B cell (primary cell): Measurements from ENCODE around the gene HPS5. TPM values are rescaled to one million over a fixed set of nuclear protein-coding genes. Genes with fewer than 3 reads are reported as not detected.
"Not testable (repeated sequence)": the region's sequence is repeated elsewhere in the genome, so short reads cannot be mapped to it uniquely, and the experiment has no call there.

Source experiments
- ATAC-seq: fragments of 200-7000 bp; cut with Tn5 transposase; one replicate; pipeline ENCODE4 v1.10.0; 2021; ENCODE audit warnings: low read depth, mild to moderate bottlenecking, moderate number of reproducible peaks, moderate library complexity
- CTCF ChIA-PET: fragments of 350-600 bp; sonication (Branson Sonifier 250); formaldehyde crosslinking; loops from one replicate; lab custom pipeline; 2021; ENCODE audit warnings: antibody characterized with exemption, inconsistent platforms; lab: Charles Lee
- POLR2A ChIA-PET: fragments of 350-600 bp; sonication (Branson Sonifier 250); formaldehyde crosslinking; loops from one replicate; lab custom pipeline; 2021; ENCODE audit warnings: antibody characterized with exemption; lab: Charles Lee
- DNase-seq: peaks from one replicate; pipeline ENCODE4 v3.0.0; 2013
- H2AFZ ChIP-seq: 2 replicates; pipeline ENCODE4 v1.6.1; 2012; ENCODE audit warnings: mild to moderate bottlenecking, low read depth, low read length; ENCODE audit not compliant: insufficient read depth, poor library complexity, severe bottlenecking
- H3K27ac ChIP-seq, 2 donors: 1 replicate in 1 of 2; 2 replicates in 1 of 2; pipeline ENCODE4 v1.5.1; 2012 to 2013; ENCODE audit warnings: low read length in 2 of 2, mild to moderate bottlenecking in 2 of 2, moderate library complexity in 1 of 2
- H3K27me3 ChIP-seq, 4 experiments: fragments of 200-600 bp in 1 of 4; sonication (generic) in 1 of 4; replicated peaks in 1 of 4; 1 replicate in 2 of 4; 2 replicates in 2 of 4; pipeline versions ENCODE4 v1.6.1 to v1.7.0; 2013 to 2016; ENCODE audit warnings: low read length in 3 of 4, mild to moderate bottlenecking in 2 of 4, mixed read lengths in 1 of 4, moderate library complexity in 1 of 4; ENCODE audit not compliant: insufficient read depth in 4 of 4, control insufficient read depth in 3 of 4; ENCODE audit errors: control extremely low read depth in 1 of 4
- H3K36me3 ChIP-seq, 2 experiments: replicated peaks in 1 of 2; 1 replicate in 1 of 2; 2 replicates in 1 of 2; pipeline versions ENCODE4 v1.6.1 to v1.7.1; 2013; ENCODE audit warnings: low read length in 1 of 2; ENCODE audit not compliant: insufficient read depth in 2 of 2, control insufficient read depth in 1 of 2; ENCODE audit errors: control extremely low read depth in 1 of 2, extremely low read depth in 1 of 2
- H3K4me1 ChIP-seq, 2 donors: fragments of 200-600 bp in 1 of 2; sonication (generic) in 1 of 2; 1 replicate in 1 of 2; 2 replicates in 1 of 2; pipeline versions ENCODE4 v1.5.1 to v1.6.1; 2013 to 2017; ENCODE audit warnings: low read length in 2 of 2; ENCODE audit not compliant: control insufficient read depth in 2 of 2, insufficient read depth in 2 of 2
- H3K4me2 ChIP-seq: replicated peaks from 2 replicates; pipeline ENCODE3; 2012; ENCODE audit warnings: mild to moderate bottlenecking, low read depth, low read length; ENCODE audit not compliant: poor library complexity, severe bottlenecking
- H3K4me3 ChIP-seq, 5 experiments: fragments of 200-600 bp in 1 of 5; sonication (generic) in 1 of 5; 1 replicate in 3 of 5; 2 replicates in 2 of 5; pipeline versions ENCODE4 v1.5.1 to v1.7.0; 2011 to 2016; ENCODE audit warnings: low read length in 4 of 5, mild to moderate bottlenecking in 4 of 5, low read depth in 2 of 5, control low read depth in 1 of 5, moderate library complexity in 1 of 5; ENCODE audit not compliant: insufficient read depth in 1 of 5; ENCODE audit errors: control extremely low read depth in 1 of 5, extremely low read depth in 1 of 5
- H3K79me2 ChIP-seq: fragments of 200-600 bp; sonication (generic); one replicate; pipeline ENCODE4 v1.6.0; 2016; ENCODE audit warnings: low read length; ENCODE audit not compliant: control insufficient read depth, insufficient read depth
- H3K9ac ChIP-seq: fragments of 200-600 bp; sonication (generic); 2 replicates; pipeline ENCODE4 v1.6.1; 2017; ENCODE audit warnings: mild to moderate bottlenecking, low read length, moderate library complexity
- H3K9me3 ChIP-seq, 3 donors: one replicate each; pipeline versions ENCODE4 v1.6.1 to v1.7.1; 2013; ENCODE audit warnings: low read length in 2 of 3; ENCODE audit not compliant: control insufficient read depth in 2 of 3, insufficient read depth in 1 of 3; ENCODE audit errors: control extremely low read depth in 1 of 3
- H4K20me1 ChIP-seq: 2 replicates; pipeline ENCODE4 v1.6.0; 2012; ENCODE audit warnings: mild to moderate bottlenecking, low read length; ENCODE audit not compliant: insufficient read depth, control insufficient read depth, poor library complexity, severe bottlenecking
- H3K27ac Mint-ChIP-seq: one replicate; pipeline ENCODE4 v1.8.0; 2021; ENCODE audit warnings: mixed read lengths
- H3K27me3 Mint-ChIP-seq: one replicate; pipeline ENCODE4 v1.8.0; 2021; ENCODE audit warnings: mixed read lengths
- H3K4me1 Mint-ChIP-seq: one replicate; pipeline ENCODE4 v1.8.0; 2021; ENCODE audit warnings: mixed read lengths
- H3K4me3 Mint-ChIP-seq: one replicate; pipeline ENCODE4 v1.8.0; 2021; ENCODE audit warnings: mixed read lengths
- H3K9me3 Mint-ChIP-seq: one replicate; pipeline ENCODE4 v1.8.0; 2022; ENCODE audit warnings: mixed read lengths; ENCODE audit not compliant: insufficient read depth
- EZH2 ChIP-seq: IDR thresholded peaks from 2 replicates; pipeline ENCODE4 v1.6.1; 2012; ENCODE audit warnings: borderline replicate concordance, low read depth, mild to moderate bottlenecking, moderate library complexity, low read length; ENCODE audit not compliant: insufficient read depth, poor library complexity, severe bottlenecking
- WGBS: methylation state at CpG from one replicate; pipeline ENCODE4 v1.1.5; 2013; ENCODE audit warnings: missing lambda C conversion rate; ENCODE audit not compliant: insufficient coverage; 5-methylcytosine and 5-hydroxymethylcytosine counted together
- intact Hi-C: fragments of 100-400 bp; cut with micrococcal nuclease; formaldehyde crosslinking; loops from one replicate; pipeline ENCODE4 v1.10.0; 2022
- polyA plus RNA-seq: library from polyadenylated mRNA; depleted of rRNA; stranded (reverse); fragments of >200 nt; gene quantifications from 2 replicates; pipeline ENCODE4 v1.2.3, GENCODE V29; 2012
- total RNA-seq, 2 donors: library from RNA; stranded (reverse); fragments of 120-200 nt in 1 of 2; gene quantifications; 1 replicate in 1 of 2; 2 replicates in 1 of 2; pipeline versions ENCODE4 v1.2.3 to v1.2.4, GENCODE V29; 2013 to 2022
- TF ChIP-seq, protein P1 (sequence below): fragments of 200-600 bp; IDR thresholded peaks from one replicate; pipeline ENCODE4 v1.8.0; 2022; ENCODE audit warnings: antibody characterized with exemption, mild to moderate bottlenecking

HPS5 gene
- total and polyA plus RNA-seq, 2 donors (not counting 1 experiment from before 2014, with no cell fraction given) = 15.2 to 31.3 TPM

DNA sequence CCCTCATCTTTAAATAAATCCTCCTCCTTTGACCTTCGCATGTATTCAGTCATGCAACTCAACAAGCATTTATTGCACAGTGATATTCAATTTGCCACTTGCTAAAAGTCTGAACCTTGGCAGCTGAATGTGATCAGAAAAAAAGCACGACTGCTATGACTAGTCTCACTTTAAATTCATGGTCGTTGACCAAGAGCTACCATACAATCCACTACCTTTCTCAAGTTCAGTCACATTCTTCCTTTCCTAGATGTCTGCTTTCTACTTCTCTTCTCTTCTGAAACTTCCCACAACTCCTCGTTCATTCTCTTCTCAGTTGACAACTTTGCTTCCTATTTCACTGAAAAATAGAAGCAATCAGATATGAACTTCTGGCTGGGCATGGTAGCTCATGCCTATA is 57.9 kb downstream of the HPS5 start:
- no peaks in the 10 kb centered on the region for H3K4me1 ChIP-seq
- H3K9me3 ChIP-seq = no peaks in the 10 kb centered on the region
- no peak overlapping the region for H3K9ac ChIP-seq
- Mint-ChIP-seq H3K27ac (no peak overlapping the region), H3K27me3 (no peaks in the 10 kb centered on the region), H3K4me1 (peaks cover 16% of the 10 kb centered on the region), H3K9me3 (no peaks in the 10 kb centered on the region), H3K4me3 (no peak overlapping the region)
- H3K4me2 ChIP-seq = no peak overlapping the region
- WGBS = 55% methylated on average over 4 of the region's 4 CpGs
- ChIA-PET POLR2A (no interaction called here), CTCF (no interaction called here)
- intact Hi-C loops = no loop called here
- no peak for TF ChIP-seq EZH2
- TF ChIP-seq, protein P1, sequence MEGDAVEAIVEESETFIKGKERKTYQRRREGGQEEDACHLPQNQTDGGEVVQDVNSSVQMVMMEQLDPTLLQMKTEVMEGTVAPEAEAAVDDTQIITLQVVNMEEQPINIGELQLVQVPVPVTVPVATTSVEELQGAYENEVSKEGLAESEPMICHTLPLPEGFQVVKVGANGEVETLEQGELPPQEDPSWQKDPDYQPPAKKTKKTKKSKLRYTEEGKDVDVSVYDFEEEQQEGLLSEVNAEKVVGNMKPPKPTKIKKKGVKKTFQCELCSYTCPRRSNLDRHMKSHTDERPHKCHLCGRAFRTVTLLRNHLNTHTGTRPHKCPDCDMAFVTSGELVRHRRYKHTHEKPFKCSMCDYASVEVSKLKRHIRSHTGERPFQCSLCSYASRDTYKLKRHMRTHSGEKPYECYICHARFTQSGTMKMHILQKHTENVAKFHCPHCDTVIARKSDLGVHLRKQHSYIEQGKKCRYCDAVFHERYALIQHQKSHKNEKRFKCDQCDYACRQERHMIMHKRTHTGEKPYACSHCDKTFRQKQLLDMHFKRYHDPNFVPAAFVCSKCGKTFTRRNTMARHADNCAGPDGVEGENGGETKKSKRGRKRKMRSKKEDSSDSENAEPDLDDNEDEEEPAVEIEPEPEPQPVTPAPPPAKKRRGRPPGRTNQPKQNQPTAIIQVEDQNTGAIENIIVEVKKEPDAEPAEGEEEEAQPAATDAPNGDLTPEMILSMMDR = no peak
- H3K79me2 ChIP-seq = no peaks in the 10 kb centered on the region
- H2AFZ ChIP-seq = no peak overlapping the region
- H3K27ac ChIP-seq = no peak overlapping the region
- H3K36me3 ChIP-seq = no peaks in the 10 kb centered on the region
- no peak for DNase-seq
- no peaks in the 10 kb centered on the region for H4K20me1 ChIP-seq
- no peak for ATAC-seq
- H3K4me3 ChIP-seq = no peak overlapping the region
- H3K27me3 ChIP-seq = no peaks in the 10 kb centered on the region

DNA sequence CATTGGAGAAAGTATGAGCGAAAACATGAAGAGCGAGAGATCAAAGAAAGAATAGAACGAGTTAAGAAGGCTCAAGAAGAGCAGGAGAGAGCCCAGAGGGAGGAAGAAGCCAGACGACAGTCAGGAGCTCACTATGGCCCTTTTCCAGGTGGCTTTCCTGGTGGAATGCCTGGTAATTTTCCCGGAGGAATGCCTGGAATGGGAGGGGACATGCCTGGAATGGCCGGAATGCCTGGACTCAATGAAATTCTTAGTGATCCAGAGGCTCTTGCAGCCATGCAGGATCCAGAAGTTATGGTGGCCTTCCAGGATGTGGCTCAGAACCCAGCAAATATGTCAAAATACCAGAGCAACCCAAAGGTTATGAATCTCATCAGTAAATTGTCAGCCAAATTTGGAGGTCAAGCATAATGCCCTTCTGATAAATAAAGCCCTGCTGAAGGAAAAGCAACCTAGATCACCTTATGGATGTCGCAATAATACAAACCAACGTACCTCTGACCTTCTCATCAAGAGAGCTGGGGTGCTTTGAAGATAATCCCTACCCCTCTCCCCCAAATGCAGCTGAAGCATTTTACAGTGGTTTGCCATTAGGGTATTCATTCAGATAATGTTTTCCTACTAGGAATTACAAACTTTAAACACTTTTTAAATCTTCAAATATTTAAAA is 59.1 kb downstream of the HPS5 start:
- CTCF ChIA-PET, H4K20me1 ChIP-seq, H3K27me3 ChIP-seq, H3K36me3 ChIP-seq, H3K27ac Mint-ChIP-seq, H3K79me2 ChIP-seq, H3K9ac ChIP-seq, H3K27ac ChIP-seq, H2AFZ ChIP-seq, H3K4me1 ChIP-seq, H3K4me3 ChIP-seq, ATAC-seq, H3K27me3 Mint-ChIP-seq, H3K4me2 ChIP-seq, H3K9me3 Mint-ChIP-seq, H3K4me3 Mint-ChIP-seq, H3K9me3 ChIP-seq, DNase-seq, intact Hi-C loops, POLR2A ChIA-PET: not testable (repeated sequence)
- H3K4me1 Mint-ChIP-seq = peaks cover 10% of the 10 kb centered on the region
- WGBS = 96% methylated on average over 4 of the region's 8 CpGs
